WTC11 (cell line): Measurements from ENCODE around the gene TIFAB.

ENCODE experiments used
- CREM ChIP-seq: sonication (generic); formaldehyde crosslinking; IDR thresholded peaks from 2 replicates; pipeline ENCODE4 v1.8.1; 2022; ENCODE audit warnings: mild to moderate bottlenecking, missing genetic modification reagents, moderate library complexity
- CTCF ChIP-seq: fragments of 200-600 bp; IDR thresholded peaks from 2 replicates; pipeline ENCODE4 v1.8.0; 2022; ENCODE audit warnings: antibody characterized with exemption
- IRF1 ChIP-seq: sonication (generic); formaldehyde crosslinking; IDR thresholded peaks from 2 replicates; pipeline ENCODE4 v1.8.0; 2023; ENCODE audit warnings: missing genetic modification reagents
- IRF2 ChIP-seq: sonication (generic); formaldehyde crosslinking; IDR thresholded peaks from 2 replicates; pipeline ENCODE4 v1.8.0; 2022; ENCODE audit warnings: low read depth, missing genetic modification reagents, borderline replicate concordance
- TF ChIP-seq, protein P1 (sequence below): sonication (generic); formaldehyde crosslinking; conservative IDR thresholded peaks from 2 replicates; pipeline ENCODE4 v1.8.1; 2023; ENCODE audit warnings: mild to moderate bottlenecking, low read depth, missing genetic modification reagents, moderate library complexity

DNA sequence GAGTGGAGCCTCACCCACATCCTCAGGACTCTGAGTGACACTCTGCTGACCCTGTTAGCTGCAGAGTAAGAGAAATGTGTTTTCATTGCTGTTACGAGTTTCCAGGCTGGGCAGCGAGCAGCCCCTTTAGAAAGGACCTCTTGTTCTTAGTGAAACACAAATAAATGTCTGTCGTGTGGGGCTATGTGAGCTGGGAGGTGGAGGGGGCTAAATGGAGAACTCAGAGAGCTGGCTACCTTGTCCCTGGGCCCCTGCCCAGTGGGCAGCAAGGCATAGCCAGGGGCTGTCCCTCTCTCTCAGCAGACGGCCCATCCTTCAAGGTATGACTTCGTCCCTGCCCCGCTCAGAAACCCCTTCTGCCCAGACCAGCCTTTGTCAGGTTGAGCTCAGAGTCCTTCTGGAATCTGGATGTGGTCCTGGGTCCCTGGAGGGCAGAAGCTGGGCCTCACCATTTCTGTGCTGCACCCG lies 15.2 kb downstream of the TIFAB start:
- TF ChIP-seq CTCF, result no peak
- no peak for TF ChIP-seq IRF1 (CRISPR knock-in tag)
- TF ChIP-seq CREM (CRISPR knock-in tag), result no peak
- TF ChIP-seq, protein P1, sequence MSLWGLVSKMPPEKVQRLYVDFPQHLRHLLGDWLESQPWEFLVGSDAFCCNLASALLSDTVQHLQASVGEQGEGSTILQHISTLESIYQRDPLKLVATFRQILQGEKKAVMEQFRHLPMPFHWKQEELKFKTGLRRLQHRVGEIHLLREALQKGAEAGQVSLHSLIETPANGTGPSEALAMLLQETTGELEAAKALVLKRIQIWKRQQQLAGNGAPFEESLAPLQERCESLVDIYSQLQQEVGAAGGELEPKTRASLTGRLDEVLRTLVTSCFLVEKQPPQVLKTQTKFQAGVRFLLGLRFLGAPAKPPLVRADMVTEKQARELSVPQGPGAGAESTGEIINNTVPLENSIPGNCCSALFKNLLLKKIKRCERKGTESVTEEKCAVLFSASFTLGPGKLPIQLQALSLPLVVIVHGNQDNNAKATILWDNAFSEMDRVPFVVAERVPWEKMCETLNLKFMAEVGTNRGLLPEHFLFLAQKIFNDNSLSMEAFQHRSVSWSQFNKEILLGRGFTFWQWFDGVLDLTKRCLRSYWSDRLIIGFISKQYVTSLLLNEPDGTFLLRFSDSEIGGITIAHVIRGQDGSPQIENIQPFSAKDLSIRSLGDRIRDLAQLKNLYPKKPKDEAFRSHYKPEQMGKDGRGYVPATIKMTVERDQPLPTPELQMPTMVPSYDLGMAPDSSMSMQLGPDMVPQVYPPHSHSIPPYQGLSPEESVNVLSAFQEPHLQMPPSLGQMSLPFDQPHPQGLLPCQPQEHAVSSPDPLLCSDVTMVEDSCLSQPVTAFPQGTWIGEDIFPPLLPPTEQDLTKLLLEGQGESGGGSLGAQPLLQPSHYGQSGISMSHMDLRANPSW (CRISPR knock-in tag), result no peak
- no peak for TF ChIP-seq IRF2 (CRISPR knock-in tag)
